IMR-90 (cell line): ENCODE data around the gene NLGN1. TPM values are rescaled to one million over a fixed set of nuclear protein-coding genes. Genes with fewer than 3 reads are reported as not detected.

Experiments used
- ATAC-seq: fragments of 200-7000 bp; cut with Tn5 transposase; 2 replicates; pipeline ENCODE4 v1.9.1; 2020; ENCODE audit warnings: low read depth, mild to moderate bottlenecking, moderate library complexity
- BruUV-seq: library from RNA; stranded (reverse); fragments of 400-500 nt; replicated peaks from 2 replicates; lab custom pipeline; 2021; lab: Mats Ljungman, UMichigan
- CTCF ChIA-PET: fragments of 300-600 bp; formaldehyde crosslinking; extraction: SDS; loops from one replicate; lab custom pipeline; 2021; ENCODE audit warnings: antibody characterized with exemption; lab: Yijun Ruan, JAX
- POLR2A ChIA-PET: fragments of 300-600 bp; sonication (Branson Sonifier 250); formaldehyde crosslinking; loops from one replicate; lab custom pipeline; 2022; ENCODE audit warnings: antibody characterized with exemption; ENCODE audit not compliant: unreplicated experiment; lab: Charles Lee
- DNase-seq: peaks from one replicate; pipeline ENCODE4 v3.0.0; 2013
- H2AFZ ChIP-seq: replicated peaks from 2 replicates; pipeline ENCODE3; 2013; ENCODE audit warnings: low read length, mild to moderate bottlenecking; ENCODE audit not compliant: poor library complexity
- H2AK5ac ChIP-seq: 2 replicates; pipeline ENCODE4 v1.6.1; 2013; ENCODE audit warnings: low read depth, low read length, inconsistent platforms
- H2AK9ac ChIP-seq: replicated peaks from 2 replicates; pipeline ENCODE3; 2013; ENCODE audit warnings: mild to moderate bottlenecking, low read depth, low read length, moderate library complexity; ENCODE audit not compliant: poor library complexity
- H2BK120ac ChIP-seq: 2 replicates; pipeline ENCODE4 v1.6.1; 2013; ENCODE audit warnings: low read depth, low read length, inconsistent platforms
- H2BK15ac ChIP-seq: 3 replicates; pipeline ENCODE4 v1.6.1; 2013; ENCODE audit warnings: low read depth, low read length, inconsistent platforms
- H2BK20ac ChIP-seq: 2 replicates; pipeline ENCODE4 v1.6.1; 2013; ENCODE audit warnings: low read depth, mild to moderate bottlenecking, inconsistent platforms, low read length, moderate library complexity
- H2BK5ac ChIP-seq: 2 replicates; pipeline ENCODE4 v1.6.1; 2013; ENCODE audit warnings: mild to moderate bottlenecking, low read depth, low read length, inconsistent platforms; ENCODE audit not compliant: poor library complexity, severe bottlenecking
- H3K14ac ChIP-seq: replicated peaks from 2 replicates; pipeline ENCODE4 v1.6.1; 2013; ENCODE audit warnings: low read depth, low read length, inconsistent platforms
- H3K18ac ChIP-seq: 2 replicates; pipeline ENCODE4 v1.6.1; 2013; ENCODE audit warnings: low read depth, low read length, control low read depth
- H3K23ac ChIP-seq: 2 replicates; pipeline ENCODE4 v1.6.1; 2013; ENCODE audit warnings: low read depth, low read length, inconsistent platforms
- H3K27ac ChIP-seq: 2 replicates; pipeline ENCODE4 v1.5.1; 2013; ENCODE audit warnings: mild to moderate bottlenecking, control low read depth, low read length; ENCODE audit not compliant: insufficient read depth
- H3K27me3 ChIP-seq: 2 replicates; pipeline ENCODE4 v1.6.1; 2013; ENCODE audit warnings: low read length; ENCODE audit not compliant: control insufficient read depth, insufficient read depth
- H3K36me3 ChIP-seq: 2 replicates; pipeline ENCODE4 v1.6.1; 2013; ENCODE audit warnings: low read length, mixed read lengths; ENCODE audit not compliant: control insufficient read depth, insufficient read depth
- H3K4ac ChIP-seq: 2 replicates; pipeline ENCODE4 v1.6.1; 2013; ENCODE audit warnings: low read depth, low read length, inconsistent platforms
- H3K4me1 ChIP-seq: 2 replicates; pipeline ENCODE4 v1.6.1; 2013; ENCODE audit warnings: low read length, mixed read lengths; ENCODE audit not compliant: control insufficient read depth, insufficient read depth
- H3K4me2 ChIP-seq: 2 replicates; pipeline ENCODE4 v1.6.1; 2013; ENCODE audit warnings: low read depth, mild to moderate bottlenecking, control low read depth, low read length, moderate library complexity
- H3K4me3 ChIP-seq: 2 replicates; pipeline ENCODE4 v1.5.1; 2013; ENCODE audit warnings: low read depth, mild to moderate bottlenecking, control low read depth, low read length, moderate library complexity; ENCODE audit not compliant: insufficient read depth
- H3K56ac ChIP-seq: 2 replicates; pipeline ENCODE4 v1.6.1; 2013; ENCODE audit warnings: low read length, inconsistent platforms; ENCODE audit not compliant: insufficient read depth; ENCODE audit errors: extremely low read depth
- H3K79me1 ChIP-seq, 2 experiments: 2 replicates each; pipeline ENCODE4 v1.6.1; 2013; ENCODE audit warnings: low read length in 2 of 2, inconsistent platforms in 1 of 2, low read depth in 1 of 2
- H3K9ac ChIP-seq: 2 replicates; pipeline ENCODE4 v1.6.1; 2013; ENCODE audit warnings: low read depth, low read length, control low read depth
- H3K9me1 ChIP-seq: 2 replicates; pipeline ENCODE4 v1.6.1; 2013; ENCODE audit warnings: low read length, inconsistent platforms; ENCODE audit not compliant: insufficient read depth
- H3K9me3 ChIP-seq: 2 replicates; pipeline ENCODE4 v1.6.1; 2013; ENCODE audit warnings: low read length; ENCODE audit not compliant: control insufficient read depth, insufficient read depth
- H4K20me1 ChIP-seq: 2 replicates; pipeline ENCODE4 v1.6.1; 2013; ENCODE audit warnings: low read length, inconsistent platforms; ENCODE audit not compliant: insufficient read depth
- H4K5ac ChIP-seq: 2 replicates; pipeline ENCODE4 v1.6.1; 2013; ENCODE audit warnings: mild to moderate bottlenecking, low read depth, low read length, control low read depth
- H4K8ac ChIP-seq, 2 experiments: 2 replicates each; pipeline ENCODE4 v1.6.1; 2013; ENCODE audit warnings: low read depth in 2 of 2, low read length in 2 of 2, control low read depth in 1 of 2, inconsistent platforms in 1 of 2
- H4K91ac ChIP-seq: 2 replicates; pipeline ENCODE4 v1.6.1; 2013; ENCODE audit warnings: low read depth, low read length, inconsistent platforms; ENCODE audit not compliant: insufficient read depth
- CTCF ChIP-seq: conservative IDR thresholded peaks from 2 replicates; pipeline ENCODE4 v1.5.1; 2012; ENCODE audit warnings: mild to moderate bottlenecking, low read depth, low read length, improper control_type of control experiment
- RFX5 ChIP-seq: IDR thresholded peaks from 2 replicates; pipeline ENCODE4 v1.8.0; 2012; ENCODE audit warnings: low read depth, mild to moderate bottlenecking, low read length, moderate library complexity
- dilution Hi-C: fragments of 300-500 bp; cut with HindIII; formaldehyde crosslinking; loops from one replicate; pipeline ENCODE4 v1.14.3; 2018; ENCODE audit warnings: low sequenced_read_pairs; ENCODE audit not compliant: unreplicated experiment
- in situ Hi-C: fragments of 300-500 bp; cut with MboI; formaldehyde crosslinking; loops from 3 replicates; pipeline ENCODE4 v1.14.3; 2019; ENCODE audit warnings: low sequenced_read_pairs, inconsistent platforms, mixed read lengths
- intact Hi-C: fragments of 100-400 bp; cut with micrococcal nuclease; formaldehyde crosslinking; loops from 2 replicates; pipeline ENCODE4 v1.10.0; 2022
- polyA plus RNA-seq, 3 experiments: library from polyadenylated mRNA; depleted of rRNA; stranded (reverse); fragments of >200 nt; gene quantifications; 2 replicates each; pipeline ENCODE4 v1.2.3, GENCODE V29; 2012; ENCODE audit warnings: low replicate concordance in 1 of 3
- total RNA-seq: library from RNA; depleted of rRNA; stranded (reverse); fragments of >200 nt; gene quantifications from 2 replicates; pipeline ENCODE4 v1.2.3, GENCODE V29; 2012

The NLGN1 gene
- total and polyA plus RNA-seq, 2 of the 4 experiments (the other 2 are of a cell fraction): 1.8 to 12.5 TPM

DNA sequence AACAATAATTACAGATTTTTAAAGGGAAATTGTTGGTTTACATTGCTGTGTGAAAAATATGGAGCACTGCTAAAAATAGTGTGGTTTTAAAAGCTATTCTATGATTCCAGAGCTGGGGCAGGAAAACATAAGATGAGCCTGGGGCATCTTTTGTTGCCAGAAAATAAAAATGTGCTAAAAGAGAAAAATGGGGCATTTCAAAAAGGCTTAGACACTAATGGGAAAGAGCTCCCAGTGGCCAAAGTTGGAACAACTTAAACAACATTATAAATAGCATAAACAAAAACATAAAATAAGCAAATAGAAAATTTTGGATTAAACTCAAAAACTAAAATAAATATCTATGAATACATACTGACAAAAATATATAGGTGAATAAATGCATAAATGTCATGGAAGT lies 478.9 kb downstream of the NLGN1 start:
- Histone ChIP-seq H3K4me3 (no peak overlapping the region), H3K9me1 (no peaks in the 10 kb centered on the region), H3K27ac (no peak overlapping the region), H3K4ac (no peak overlapping the region), H3K14ac (no peak overlapping the region), H3K18ac (no peak overlapping the region), H2AK5ac (no peak overlapping the region), H3K4me2 (no peak overlapping the region), H2BK120ac (no peak overlapping the region), H4K20me1 (no peaks in the 10 kb centered on the region), H3K56ac (no peak overlapping the region), H2BK5ac (no peak overlapping the region), H3K9ac (no peak overlapping the region), H3K4me1 (no peaks in the 10 kb centered on the region), H3K23ac (no peak overlapping the region), H2BK15ac (no peak overlapping the region), H4K5ac (no peak overlapping the region), H4K91ac (no peak overlapping the region), H2AK9ac (no peak overlapping the region), H3K27me3 (no peaks in the 10 kb centered on the region), H3K79me1 (no peaks in the 10 kb centered on the region), H3K36me3 (no peaks in the 10 kb centered on the region), H2AFZ (no peak overlapping the region), H2BK20ac (no peak overlapping the region), H3K9me3 (peaks cover under 1% of the 10 kb centered on the region; the same call in 1 of the 2 replicates), H4K8ac (no peak overlapping the region)
- intact Hi-C loops (no loop called here), dilution Hi-C loops (no loop called here), in situ Hi-C loops (no loop called here)
- CTCF ChIA-PET: interaction anchor here (0.7 to 1.1 kb wide), 2 partner anchors 13 to 14 kb away, joined by 3 to 4 read pairs; no protein-coding TSS in a partner anchor
- ATAC-seq: no peak
- DNase-seq: no peak
- POLR2A ChIA-PET: interaction anchor here (0.6 kb wide), 1 partner anchor 229 kb away, joined by 3 read pairs; no protein-coding TSS in a partner anchor
- peak; percentile 21; the same call in 1 of the 2 replicates for TF ChIP-seq CTCF
- TF ChIP-seq RFX5: no peak
- no TSS peak for BruUV-seq
